Mucosa of gallbladder (tissue), 1 donor: ENCODE measurements around the gene SH3RF3. TPM values are rescaled to one million over a fixed set of nuclear protein-coding genes. Genes with fewer than 3 reads are reported as not detected.

Source experiments
- DNase-seq: peaks from one replicate; pipeline ENCODE4 v3.0.0-alpha.2; 2020; ENCODE audit warnings: low spot score
- total RNA-seq: library from RNA; stranded (reverse); gene quantifications from one replicate; pipeline ENCODE4 v1.2.1, GENCODE V29; 2021
- donor health status: DM: no; HTN: no; CAD: no.

SH3RF3 gene
- total RNA-seq, 1 donor from 2014 or later, result 11.5 TPM

DNA sequence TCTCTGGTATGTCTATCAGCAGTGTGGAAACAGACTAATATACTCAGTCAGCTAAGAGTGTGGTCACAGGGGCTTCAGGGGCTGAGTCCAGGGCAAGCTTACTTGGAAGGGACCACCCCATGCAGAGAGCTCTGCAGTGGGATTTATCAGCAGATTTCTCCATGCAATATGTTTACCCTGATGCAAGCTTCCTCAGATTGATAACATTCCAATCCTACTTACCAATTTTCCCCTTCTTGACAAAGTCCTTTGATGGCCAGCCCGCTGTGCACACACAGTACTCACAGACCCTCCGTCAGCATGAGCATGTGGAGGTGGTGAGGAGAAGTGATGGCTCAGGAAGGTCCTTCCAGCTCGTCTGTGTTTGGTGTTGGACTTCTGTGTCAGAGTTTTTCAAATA lies 51.8 kb downstream of the SH3RF3 start:
- no peak for DNase-seq

DNA sequence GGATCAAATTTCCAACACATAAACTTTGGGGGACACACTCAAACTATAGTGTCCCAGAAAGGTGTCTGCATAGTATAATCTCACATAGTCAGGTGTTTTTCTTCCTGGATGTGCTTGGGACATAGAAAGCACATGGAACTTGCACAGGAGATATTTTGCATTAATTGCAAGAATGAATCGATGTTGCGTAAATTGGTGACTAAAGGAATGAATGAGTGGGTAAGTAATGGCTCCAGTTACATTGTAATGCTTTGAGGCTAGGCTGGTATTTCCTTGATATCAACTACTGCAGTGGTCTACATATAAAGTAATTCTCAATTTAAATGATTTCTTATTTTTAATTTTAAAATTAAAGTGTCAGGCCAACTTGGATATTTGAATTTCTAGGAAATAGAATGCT lies 53.4 kb downstream of the SH3RF3 start:
- no peak for DNase-seq

DNA sequence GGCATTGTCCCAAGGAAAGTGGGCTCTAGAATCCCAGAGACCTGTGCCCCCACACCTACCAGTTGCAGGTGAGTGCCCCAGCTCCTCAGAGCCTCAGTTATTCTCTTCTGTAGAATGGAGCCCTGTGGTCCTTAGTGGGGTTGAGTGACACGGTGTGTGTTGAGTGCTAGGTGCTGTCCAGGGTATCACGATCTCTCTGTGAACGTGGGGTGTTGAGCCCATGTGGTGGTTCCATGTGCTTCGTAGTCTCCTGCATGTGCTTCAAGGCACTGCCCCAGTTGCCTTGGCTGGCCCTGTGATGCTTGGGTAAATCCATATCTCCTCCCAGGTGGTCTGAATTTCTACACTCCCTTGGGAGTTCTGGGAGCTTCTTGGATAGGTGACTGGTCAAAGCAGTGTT lies 54.9 kb downstream of the SH3RF3 start:
- no peak for DNase-seq

GRCh38 chr2:109184368-109184767 lies 55.4 kb downstream of the SH3RF3 start:
- DNase-seq, result no peak

- DNase-seq, result peak; percentile 43
Measured at GRCh38 chr2:109185338-109185737, 56.3 kb downstream of the SH3RF3 start.

- DNase-seq, result peak; percentile 46
Measured at GRCh38 chr2:109185821-109186570, 57.0 kb downstream of the SH3RF3 start.

GRCh38 chr2:109186656-109187250 lies 57.7 kb downstream of the SH3RF3 start:
- no peak for DNase-seq

- DNase-seq, result no peak
Measured at GRCh38 chr2:109187711-109188495, 58.9 kb downstream of the SH3RF3 start.

DNA sequence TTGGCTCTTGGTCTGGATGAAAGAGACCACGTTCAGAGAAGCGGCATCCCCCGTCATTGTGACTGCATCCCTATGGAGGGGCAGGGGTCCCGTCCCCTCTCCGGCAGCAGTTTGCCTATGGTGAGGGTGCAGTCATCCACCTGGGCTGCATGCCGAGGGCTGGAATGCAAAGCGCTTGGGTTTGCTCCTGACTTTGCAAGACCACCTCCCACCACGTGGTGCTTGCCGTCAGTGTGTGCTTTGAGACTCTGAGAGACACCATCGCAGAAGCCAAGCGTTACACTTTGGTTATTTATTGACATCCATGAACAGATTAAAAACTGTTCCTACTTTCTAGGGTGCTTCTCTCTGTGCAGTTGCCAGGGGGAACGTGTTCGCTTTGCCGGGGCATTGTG lies 59.5 kb downstream of the SH3RF3 start:
- DNase-seq, result no peak

DNA sequence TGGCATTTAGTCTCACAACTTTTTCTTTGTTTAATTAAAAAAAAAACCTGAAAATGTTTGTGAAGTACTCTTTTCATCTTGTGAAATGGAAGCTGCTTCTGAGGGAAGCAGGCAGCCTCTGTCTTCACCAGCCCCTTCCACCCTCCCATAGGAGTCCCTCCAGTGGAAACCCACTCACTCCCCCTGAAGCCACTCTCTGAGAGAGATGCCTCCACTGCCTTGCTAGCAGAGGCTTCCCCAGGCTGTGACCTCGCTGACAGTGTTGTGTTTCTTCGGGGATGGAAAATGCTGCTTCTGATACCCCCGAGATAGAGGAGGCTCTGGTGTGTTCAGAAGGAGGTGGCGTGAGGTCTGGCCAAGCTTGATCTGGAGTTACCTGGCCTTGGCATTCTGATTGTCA lies 59.9 kb downstream of the SH3RF3 start:
- DNase-seq, result no peak

DNA sequence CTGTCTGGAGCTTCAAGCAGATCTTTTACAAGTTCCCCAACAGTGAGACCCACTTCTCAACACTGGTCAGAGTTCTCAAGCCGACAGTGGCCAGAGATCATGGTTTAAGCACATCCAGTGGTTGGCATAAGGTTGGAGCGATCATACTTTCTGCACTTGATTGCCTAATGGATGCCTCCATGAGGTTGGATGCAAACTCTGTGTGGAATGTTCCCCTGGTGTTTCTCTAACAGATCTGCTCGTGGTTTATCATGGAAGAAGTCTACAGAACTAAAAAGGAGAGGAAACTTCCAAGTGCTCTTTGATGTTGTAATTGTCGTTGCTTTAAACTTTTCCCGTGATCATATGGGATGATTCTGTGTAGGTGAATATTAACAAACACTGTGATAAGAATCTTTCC lies 60.7 kb downstream of the SH3RF3 start:
- DNase-seq, result no peak

DNA sequence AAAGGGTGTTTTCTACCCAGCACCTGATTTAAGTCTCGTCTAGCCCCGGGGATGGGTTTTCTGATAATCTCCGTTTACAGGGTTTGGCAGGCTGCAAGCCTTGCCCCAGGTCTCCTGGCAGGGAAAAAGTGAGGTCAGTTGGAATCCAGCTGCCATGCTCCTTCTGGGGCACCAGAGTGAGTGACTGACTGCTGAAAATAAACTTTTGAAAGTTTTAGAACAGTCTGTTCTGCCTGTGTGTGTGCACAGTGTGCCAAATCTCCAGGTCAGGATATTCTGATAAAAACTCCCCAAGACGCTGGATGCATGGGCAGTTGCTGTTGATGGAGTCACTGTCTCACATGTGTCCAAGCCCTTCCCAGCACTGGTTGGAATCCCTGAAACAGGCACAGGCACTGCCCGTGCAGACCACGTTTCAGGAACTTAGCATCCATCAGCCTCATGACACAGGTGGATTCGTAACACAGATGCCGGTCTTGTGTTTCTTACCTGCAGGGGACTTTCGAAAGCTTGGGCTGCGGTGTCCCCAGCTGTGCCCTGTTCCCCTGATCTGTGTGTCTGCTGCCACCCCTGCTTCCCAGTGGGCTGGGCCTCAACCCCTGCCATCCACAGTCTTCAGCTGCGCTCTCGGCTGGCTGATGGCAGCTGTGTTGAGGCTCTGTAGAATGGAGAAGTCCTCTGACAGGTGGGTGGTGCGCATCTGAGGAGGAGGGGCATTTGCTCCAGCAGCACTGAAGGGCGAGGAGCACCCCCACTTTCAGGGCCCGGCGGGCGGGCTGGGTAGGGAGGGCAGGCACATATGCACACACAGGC lies 65.0 kb downstream of the SH3RF3 start:
- no peak for DNase-seq

- DNase-seq, result no peak
Measured at GRCh38 chr2:109194620-109194937, 65.6 kb downstream of the SH3RF3 start.

GRCh38 chr2:109195193-109196045 lies 66.4 kb downstream of the SH3RF3 start:
- DNase-seq, result no peak

DNA sequence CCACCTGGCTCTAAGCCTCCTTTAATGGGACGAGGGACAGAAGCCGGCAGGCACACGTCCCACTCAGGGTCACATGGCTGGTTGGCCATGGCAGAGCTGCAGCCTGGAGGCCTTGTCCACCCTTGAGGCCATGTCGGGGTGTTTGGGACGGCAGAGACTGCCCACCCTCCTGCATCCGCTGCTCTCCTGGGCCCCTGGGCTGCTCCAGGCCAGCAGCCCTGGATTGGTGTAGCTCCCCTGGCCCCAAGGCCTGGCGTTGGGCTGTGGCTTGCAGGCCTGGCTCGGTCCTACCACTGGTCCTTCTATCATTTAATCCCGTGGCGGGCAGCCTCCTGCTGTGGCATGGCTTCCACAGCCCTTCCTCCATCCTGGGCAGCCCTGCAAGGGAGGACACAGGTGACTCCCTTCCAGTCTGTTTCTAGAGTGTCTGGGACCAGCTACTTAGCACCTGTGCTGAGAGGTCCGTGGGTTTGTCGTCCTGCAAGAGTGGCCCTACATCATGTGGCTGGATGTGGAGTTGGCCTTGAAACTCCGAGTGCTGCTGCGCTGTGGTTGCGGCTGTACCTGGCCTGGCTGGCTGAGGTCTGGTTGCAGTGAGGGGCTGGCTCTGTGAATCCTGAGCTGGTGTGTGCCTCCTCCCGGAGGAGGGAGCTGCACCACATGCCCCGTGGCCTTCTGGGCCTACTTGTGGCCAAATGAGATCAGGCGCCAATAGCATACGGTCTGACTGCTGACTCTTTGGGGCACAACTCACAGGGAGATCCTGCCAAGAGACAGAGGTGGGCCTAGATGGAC lies 67.3 kb downstream of the SH3RF3 start:
- DNase-seq, result no peak

- DNase-seq, result no peak
Measured at GRCh38 chr2:109197491-109198418, 68.8 kb downstream of the SH3RF3 start.

- DNase-seq, result no peak
Measured at GRCh38 chr2:109199790-109200189, 70.8 kb downstream of the SH3RF3 start.

DNA sequence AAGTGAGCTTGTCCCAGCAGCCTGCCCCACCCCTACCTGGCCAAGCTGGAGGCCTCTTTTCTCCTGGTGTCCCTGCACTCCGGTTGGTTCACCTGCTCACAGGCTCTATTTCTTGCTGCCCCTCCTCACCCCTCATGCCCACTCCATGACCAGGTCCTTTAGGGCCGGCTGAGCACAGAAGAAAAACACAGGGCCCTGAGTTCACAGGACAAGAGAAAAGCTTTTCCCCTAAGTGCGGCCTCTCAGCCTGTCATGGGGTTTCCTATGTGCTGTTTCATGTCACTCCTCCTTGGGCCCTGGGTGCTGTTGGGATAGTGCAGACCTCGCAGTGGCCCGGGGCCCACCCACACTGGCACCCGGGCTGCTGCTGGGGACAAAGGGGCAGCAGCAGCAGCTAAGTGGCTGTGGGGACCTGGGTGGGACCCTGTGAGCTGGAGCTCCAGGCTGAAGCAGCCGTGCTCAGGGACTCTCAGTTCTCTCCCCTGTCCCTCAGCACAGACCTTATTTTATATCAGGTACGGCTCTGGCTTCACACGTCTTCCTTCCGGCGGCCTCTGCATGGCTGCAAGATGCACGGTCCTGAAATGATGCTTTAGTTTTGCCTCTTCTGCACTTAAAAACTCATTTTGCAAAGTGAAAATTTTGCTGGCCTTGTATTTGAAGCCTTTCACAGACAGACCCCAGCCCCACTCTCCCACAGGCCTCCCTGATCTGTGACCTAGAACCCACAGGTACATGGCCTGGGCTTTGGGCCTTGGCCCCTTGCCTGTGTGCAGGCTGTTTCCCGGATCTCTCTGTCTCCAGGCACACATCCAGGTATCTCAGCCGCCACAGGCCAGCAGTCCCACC lies 71.8 kb downstream of the SH3RF3 start:
- no peak for DNase-seq
